Measurements from ENCODE around the gene PGGHG.

DNA sequence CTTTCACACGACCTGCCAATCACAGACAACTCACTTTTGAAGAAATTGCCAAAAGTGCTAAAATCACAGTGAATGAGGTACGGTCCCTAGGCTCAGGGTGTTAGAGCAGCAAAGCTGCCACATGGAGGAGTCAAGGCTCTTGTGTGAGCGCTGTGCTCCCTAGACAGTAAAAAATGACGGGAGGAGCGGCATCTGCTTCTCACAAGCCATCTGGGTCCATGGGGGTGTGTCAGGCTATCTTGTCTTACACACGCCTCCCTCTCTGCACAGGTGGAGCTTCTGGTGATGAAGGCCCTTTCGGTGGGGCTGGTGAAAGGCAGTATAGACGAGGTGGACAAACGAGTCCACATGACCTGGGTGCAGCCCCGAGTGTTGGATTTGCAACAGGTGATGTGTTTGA lies 37.4 kb upstream of the PGGHG start:
- TF ChIP-seq, protein P1, sequence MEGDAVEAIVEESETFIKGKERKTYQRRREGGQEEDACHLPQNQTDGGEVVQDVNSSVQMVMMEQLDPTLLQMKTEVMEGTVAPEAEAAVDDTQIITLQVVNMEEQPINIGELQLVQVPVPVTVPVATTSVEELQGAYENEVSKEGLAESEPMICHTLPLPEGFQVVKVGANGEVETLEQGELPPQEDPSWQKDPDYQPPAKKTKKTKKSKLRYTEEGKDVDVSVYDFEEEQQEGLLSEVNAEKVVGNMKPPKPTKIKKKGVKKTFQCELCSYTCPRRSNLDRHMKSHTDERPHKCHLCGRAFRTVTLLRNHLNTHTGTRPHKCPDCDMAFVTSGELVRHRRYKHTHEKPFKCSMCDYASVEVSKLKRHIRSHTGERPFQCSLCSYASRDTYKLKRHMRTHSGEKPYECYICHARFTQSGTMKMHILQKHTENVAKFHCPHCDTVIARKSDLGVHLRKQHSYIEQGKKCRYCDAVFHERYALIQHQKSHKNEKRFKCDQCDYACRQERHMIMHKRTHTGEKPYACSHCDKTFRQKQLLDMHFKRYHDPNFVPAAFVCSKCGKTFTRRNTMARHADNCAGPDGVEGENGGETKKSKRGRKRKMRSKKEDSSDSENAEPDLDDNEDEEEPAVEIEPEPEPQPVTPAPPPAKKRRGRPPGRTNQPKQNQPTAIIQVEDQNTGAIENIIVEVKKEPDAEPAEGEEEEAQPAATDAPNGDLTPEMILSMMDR (IDR thresholded peaks at IDR 0.05): no peak
- no peak for TF ChIP-seq POLR2A (IDR thresholded peaks at IDR 0.05)
- no peak for TF ChIP-seq POLR2AphosphoS5 (IDR thresholded peaks at IDR 0.05)

All from stomach (tissue), 4 donors.